Amygdala (tissue), 56 donors: ENCODE measurements around the gene ROPN1L.
A peak's percentile ranks its signal among the peaks of the same experiment; 100 is the strongest.

Experiments used
- DNase-seq, 56 donors: peaks; one replicate each; lab custom pipeline; 2025; lab: John Stamatoyannopoulos, UW

The ROPN1L gene

DNA sequence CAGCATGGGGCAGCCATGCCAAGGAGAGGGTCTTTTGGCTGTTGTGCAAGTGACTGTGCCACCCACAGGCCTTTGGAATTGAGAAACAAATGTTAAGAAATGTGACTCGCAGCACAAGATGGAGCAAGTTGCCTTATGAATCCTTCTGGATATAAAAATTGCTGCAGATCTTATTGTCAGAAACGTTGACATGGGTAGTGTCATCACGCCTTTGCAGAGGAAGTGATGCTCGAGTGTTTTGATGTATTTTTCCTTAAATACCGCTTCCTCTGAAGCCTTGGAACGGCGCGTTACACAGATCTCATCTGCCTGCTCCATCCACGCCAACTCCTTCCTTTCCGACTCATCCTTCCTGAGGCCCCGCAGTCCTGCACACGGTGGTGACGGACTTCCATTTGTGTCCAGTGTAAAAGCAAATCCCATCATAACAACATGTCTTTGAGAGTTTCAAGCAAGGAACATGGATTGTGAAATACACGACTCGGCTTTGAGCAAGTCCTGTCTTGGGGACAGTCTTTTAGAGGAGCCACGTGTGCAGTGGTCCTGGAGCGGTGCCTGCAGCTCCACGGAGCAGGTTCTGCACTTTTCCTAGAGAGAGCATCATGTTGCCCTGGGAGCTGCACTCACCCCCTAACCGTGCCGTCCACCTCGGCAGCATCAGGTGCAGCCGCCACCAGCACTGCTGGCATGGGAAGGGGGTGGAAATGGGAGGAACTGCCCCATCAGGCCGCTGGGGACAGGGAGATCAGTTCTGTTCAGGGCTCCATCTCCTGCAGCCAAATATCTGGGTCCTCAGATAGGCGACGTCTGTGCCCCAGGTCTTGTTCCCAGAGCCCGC, 15.1 kb downstream of the ROPN1L start:
- DNase-seq: peak in 12 of 56 donors; percentile 15 to 70 (median 23)

GRCh38 chr5:10457682-10458574, 16.2 kb downstream of the ROPN1L start:
- DNase-seq: no peak

DNA sequence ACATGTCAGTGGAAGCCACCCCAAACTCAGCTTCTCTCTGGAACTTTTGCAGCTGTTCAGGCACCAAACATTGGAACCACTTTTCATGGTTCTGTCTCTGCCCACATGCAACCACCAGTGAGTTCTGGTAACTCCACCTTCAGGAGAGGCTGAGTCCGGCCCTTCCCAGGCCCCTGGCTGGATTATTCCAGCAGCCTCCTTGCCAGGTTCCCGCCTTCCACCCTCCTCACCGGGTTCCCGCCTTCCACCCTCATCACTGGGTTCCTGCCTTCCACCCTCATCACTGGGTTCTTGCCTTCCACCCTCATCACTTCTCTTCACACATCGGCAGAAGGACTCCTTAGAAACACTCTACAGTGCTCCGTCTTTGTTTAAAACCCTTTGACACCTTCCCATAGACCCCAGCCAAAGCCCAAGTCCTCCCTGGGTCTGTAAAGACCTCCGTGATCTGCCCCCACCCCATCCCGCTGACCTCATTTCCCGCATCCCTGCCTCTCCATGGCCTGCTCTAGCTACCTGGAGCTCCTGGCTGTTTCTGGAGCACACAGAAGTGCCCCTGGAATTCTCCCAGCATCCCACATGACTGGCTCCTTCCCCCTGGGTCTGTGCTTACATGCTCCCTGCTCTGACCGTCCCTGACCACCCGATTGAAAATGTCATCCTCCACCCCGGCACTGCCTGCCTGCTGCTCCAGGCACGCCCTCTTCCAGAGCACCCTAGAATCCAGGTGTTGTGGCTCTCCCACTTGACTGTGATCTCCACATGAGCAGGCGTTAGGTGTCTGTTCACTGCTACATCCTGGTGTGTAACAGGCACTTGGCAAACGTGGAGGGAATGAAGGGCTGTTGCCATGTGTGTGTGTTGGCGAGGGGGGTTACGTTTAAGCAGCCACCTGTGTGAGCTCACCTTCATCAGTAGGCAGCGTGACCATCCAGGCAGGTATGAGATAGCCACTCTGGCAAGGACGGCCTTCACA, 17.7 kb downstream of the ROPN1L start:
- no peak for DNase-seq

DNA sequence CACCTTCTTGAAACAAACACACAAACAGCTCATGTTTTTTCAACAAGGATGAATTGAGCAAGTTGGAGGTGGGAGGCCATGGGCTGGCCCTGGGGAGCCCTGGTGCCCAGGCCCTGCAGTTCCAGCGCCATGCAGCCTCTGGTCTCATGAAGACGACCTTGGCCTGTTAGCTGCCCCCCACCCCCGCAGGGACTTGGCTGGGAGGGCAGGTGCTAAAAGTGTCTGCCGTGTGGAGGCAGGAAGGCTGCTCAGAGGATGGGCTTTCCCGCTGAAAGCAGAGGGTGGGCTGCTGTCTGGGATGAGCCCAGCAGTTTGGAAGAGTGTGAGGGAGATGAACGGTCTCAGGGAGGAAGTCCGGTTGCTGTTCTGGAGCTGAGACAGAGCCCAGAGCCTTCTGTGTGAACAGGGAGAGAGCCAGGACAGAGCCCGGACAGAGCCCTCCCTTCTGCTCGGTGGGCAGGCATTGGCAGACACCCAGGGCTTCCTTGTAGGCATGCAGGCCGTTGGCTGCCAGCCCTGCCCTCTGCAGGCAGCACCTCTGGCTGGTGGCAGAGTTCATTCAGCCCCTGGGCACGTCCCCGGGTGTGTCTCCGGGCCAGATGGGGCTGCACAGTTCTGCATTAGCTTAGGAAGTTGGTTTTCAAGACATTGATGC, 18.7 kb downstream of the ROPN1L start:
- DNase-seq: peak in 41 of 56 donors; percentile 7 to 81 (median 43)

DNA sequence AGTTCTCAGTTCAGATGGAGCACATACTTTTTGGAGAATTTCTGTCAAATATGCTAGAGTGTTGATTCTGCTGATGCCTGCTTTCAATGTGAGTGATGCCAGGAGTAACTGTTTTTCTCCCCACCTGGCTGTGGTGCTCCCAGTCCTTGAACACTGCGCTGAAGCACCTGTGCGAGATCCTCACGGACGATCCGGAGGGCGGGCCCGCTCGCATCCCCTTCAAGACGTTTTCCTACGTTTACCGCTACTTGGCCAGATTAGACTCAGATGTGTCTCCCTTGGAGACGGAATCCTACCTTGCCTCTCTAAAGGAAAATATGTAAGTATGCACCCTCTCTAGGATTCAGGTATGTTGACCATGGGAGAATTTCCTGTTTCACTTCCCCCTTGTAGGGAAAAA, 19.4 kb downstream of the ROPN1L start:
- no peak for DNase-seq

GRCh38 chr5:10461904-10462555, 20.4 kb downstream of the ROPN1L start:
- DNase-seq: no peak

GRCh38 chr5:10463566-10463965, 21.9 kb downstream of the ROPN1L start:
- no peak for DNase-seq

- no peak for DNase-seq
Observed at GRCh38 chr5:10464173-10464572, 22.5 kb downstream of the ROPN1L start.

DNA sequence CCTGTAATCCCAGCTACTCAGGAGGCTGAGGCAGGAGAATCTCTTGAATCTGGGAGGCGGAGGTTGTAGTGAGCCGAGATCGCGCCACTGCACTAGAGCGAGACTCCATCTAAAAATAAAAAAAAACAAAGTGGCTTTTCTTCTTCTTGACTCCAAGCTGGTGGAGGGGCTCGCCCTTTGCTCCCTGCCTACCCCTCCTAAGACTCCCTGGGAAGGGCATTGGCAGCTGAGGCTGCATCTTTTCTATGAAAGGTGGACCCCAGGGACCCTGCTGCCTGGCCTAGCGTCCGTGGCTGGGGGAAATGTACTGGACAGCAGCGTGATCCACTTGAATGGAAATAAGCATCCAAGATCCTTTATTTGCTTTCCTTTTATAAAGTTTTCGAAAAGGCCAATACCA, 24.0 kb downstream of the ROPN1L start:
- no peak for DNase-seq

DNA sequence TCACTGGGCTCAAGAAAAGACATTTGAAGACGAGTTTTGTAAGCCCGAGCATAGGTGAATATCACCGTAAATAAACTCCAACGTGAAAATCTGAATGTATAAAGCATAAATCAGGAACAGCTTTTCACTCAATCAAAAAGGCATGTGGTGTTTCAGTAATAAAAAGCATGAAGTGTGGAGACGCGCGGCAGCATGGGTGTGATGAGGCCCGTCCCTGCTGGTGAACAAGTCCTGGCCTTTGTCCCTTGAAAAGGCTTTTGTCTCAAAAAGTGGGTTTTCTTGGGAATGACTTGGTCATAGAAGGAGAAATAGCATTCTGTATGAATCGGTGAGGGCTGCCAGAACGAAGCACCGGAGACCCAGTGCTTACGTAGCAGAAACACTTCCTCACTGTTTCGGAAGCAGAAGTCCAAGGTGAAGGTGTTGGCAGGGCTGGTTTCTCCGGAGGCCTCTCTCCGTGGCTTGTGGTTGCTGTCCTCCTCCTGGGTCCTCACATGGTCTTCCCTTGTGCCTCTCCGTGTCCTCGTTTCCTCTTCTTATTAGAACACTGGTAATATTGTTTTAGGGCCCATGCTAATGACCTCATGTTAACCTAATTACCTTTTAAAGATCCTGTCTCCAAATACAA, 24.9 kb downstream of the ROPN1L start:
- no peak for DNase-seq

- no peak for DNase-seq
Observed at GRCh38 chr5:10467281-10468198, 25.9 kb downstream of the ROPN1L start.

GRCh38 chr5:10468256-10468655, 26.6 kb downstream of the ROPN1L start:
- no peak for DNase-seq

DNA sequence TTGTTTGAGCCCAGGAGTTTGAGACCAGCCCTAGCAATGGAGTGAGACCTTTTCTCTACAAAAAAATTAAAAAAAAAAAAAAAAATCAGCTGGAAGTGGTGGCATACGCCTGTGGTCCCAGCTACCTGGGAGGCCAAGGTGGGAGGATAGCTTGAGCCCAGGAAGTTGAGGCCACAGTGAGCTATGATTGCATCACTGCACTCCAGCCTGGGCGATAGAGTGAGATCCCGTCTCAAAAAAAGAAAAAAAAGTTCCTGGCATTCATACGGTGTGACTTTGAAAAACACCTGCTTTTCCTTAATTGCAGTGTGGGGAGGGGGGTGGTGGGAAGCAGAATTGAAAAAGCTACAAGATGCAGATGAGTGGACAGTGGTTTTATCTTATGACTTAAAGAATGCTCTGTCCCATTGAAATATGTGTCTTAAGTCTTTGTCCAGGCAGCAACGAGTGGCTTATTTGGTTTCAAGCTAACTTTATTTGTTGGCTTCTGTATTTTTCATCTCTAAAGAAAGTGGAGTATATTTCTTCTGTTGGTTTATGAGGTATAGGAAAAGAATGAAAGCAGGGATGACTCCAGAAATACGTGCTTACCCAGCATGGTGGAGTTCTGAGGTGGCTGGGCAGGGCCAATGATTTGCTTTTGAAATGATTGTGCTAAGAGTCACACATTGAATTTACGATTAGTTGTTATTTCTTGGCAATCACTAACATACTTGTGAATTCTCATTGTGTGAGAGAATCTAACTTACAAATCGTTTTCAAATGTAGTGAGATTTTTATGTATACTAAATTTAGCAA, 27.8 kb downstream of the ROPN1L start:
- DNase-seq: no peak

DNA sequence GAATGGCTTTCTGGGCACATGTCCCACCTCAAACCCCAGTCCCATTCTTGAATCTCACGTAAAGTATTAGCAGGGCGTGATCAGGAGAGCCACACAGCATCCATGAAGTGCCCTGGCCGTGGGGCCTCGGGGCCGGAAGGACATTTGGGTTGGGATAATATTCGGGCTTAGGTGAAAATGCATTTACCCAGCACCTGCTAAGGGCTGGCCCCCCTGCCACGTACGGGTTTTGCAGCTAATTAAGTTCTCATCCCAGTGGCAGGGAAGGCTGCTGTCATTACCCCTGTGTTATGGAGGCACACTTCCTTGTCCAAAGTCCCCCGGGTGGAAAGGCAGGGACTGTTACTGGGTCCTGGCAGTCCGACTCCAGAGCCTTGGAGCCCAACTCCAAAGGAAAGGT, 29.0 kb downstream of the ROPN1L start:
- no peak for DNase-seq

- no peak for DNase-seq
Observed at GRCh38 chr5:10471677-10472076, 30.0 kb downstream of the ROPN1L start.

GRCh38 chr5:10474521-10475075, 32.9 kb downstream of the ROPN1L start:
- no peak for DNase-seq
